Stimulated activated CD8-positive, alpha-beta memory T cell treated with anti-CD3 and anti-CD28 coated beads, Interleukin-4, amount 100 ng/mL, for 4 hours (primary cell): ENCODE data around the gene EHD4.

Experiments
- DNase-seq, 2 donors: peaks; one replicate each; pipeline ENCODE4 v3.0.0-alpha.2; 2020; ENCODE audit warnings: low read depth in 2 of 2, low spot score in 1 of 2

EHD4 gene

DNA sequence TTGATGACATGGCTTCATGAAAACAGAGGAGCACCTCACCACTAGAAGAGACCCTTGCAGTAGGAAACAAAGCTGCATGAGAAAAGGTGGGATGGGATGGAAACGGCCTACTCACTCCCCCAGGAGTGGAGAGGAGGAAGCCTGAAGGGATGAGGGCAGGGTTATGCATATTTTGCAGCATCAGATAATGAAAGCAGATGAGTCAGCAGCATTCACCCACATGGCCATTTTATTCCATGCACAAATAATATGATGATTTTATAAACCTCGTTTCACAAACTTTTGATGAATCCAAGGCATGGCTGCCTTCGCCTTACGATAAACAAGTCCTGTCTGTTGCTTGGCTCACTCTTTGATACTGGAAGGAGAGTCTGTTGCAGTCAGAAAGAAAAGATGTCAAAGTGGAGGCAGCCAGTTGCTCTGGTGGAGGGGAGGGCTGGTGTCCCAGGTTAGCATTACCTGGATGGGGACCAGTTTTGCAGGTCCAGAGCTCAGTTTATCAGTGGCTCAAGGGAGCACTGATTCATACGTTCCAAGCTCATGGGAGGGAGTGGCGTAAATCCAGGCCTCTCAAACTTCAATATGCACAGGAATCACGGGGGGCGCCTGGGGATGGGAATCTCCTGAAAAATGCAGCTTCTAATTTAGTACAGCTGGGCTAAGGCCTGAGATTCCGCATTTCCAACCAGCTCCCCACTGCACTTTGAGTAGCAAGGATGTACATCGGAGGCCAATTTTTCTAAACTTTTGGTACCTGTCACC lies 9.2 kb upstream of the EHD4 start:
- no peak for DNase-seq

DNA sequence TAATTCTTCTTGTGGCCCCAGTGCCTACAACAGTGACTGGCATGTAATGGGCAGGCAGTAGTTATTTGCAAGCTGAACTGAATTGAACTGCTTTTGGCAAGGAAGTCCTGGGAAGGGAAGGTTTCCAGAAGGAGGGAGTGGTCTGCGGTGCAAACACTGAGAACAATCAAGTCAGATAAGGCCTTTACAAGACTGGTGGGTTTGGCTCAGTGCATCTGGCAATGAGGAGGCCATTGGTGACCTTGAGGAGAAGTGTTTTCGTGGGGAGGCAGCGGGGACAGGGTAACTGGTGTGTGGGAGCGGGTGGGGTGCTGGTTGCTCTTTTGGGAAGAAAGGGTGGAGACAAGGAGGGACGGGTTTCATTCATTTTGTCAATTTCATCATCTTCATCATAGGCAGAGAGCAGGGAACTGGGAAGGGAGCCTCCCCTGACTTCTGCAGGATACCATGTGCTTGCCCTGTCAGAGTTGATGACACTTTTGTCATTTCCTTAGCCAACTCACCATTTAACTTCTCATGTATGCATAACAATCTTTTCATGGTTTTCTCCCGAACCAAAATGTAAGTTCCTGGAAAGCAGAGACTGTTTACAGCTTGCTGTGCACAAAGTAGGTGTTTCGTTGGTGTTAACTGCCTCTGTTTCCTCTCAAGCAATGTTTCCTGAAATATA lies 8.4 kb upstream of the EHD4 start:
- DNase-seq: no peak

DNA sequence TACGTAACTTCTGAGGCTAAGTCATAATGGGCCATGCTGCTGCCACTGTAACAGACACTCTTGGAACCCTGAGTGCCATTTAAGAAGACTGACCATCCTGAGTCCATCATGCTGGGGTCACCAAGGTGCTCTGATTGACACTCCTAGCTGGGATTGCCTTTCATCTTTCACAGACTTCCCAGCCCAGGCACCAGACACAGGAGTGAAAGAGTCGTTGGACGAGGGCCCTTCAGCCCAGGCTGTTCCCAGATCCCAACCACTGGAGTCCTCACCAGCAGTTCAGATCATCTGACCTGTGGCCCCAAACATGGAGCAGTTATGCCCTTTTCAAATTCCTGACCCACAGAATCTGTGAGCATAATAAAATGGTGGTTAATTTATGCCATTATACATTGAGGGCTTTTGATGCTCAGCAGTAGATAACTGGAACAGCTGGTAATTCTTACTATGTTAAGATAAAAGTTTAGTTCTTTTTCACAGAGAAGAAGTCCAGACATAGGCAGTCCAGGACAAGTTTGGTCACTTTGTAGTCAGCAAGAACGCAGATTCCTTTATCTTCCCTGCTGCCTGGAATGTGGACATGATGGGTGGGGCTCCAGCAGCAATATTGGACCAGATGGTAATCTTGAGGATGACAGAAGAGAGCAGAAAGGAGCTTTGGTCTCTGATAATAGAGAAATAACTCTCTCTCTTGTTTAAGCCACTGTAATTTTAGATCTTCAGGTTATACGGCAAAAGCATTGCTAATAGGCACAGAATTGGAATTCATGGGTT lies 7.3 kb upstream of the EHD4 start:
- DNase-seq: no peak

DNA sequence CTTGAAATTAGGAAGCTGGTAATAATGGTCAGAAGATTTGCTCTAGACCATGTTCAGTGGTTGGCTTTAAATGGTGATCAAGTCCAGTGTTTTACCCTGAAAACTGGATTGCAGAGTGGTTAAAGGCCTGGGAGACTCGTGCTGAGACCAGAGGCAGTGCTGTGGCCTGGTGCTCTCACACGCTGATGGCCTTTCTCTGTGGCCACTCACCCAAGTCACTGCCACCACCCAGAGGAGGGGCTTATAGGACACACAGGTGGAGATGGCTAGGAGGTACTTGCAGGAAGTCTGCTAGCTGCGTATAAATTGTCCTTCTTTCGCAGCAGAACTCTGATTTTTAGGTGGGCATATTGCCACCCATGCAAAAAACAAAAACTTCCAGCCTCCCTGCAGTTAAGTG lies 6.2 kb upstream of the EHD4 start:
- no peak for DNase-seq

DNA sequence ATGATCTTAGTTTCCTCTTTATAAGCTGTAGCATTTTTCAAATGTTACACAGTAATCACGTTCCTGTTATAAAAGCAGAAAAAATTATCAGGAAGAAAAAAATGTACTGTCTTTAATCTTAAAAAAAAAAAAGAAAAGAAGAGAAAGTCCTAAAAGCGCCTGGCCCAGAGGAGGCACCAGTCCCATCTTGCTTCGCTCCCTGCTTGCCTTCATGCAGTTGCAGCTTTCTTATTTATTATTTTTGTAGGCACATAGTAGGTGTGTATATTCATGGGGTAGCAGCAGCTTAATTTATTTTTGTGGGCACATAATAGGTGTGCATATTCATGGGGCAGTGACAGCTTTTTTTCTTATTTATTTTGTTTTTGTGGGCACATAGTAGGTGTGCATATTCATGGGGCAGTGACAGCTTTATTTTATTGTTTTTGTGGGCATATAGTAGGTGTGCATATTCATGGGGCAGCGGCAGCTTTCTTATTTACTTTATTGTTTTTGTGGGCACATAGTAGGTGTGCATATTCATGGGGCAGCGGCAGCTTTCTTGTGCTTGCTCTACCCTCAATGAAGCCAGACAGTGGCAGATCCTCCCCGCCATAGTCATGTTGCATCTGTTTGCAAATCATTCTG lies 5.5 kb upstream of the EHD4 start:
- DNase-seq: no peak

DNA sequence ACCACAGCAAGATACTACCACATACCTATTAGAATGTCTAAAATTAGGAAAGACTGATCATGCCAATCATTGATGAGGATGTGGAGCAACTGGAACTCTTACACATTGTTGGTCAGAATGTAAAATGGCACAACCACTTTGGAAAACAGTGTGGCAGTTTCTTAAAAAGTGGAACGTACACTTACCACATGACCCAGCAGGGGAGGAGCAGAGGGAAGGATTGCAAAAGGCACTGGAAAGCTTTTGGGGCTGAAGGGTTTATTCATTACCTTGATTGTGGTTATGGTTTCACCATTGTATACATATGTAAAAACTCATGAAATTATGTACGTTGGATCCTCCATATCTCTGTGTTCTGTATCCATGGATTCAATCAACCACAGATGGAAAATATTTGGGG lies 3.3 kb upstream of the EHD4 start:
- no peak for DNase-seq

DNA sequence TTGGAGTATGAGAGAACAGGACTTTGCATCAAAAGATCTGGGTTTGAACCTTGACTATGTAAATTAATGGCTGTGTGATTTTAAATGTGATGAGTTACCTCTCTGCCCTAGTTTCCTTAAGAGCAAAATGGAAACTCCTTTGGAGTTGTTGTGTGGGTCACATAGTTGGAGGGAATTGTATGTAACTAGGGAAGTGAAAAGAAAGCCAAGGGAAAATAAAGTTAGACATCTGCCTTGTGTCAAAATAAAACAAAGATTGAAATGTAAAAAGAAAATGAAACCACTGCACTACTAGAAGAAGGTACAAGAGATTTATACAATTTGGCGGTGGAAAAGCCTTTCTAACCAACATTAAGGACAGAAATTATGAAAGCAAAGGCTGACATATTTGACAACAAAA lies 1.7 kb upstream of the EHD4 start:
- no peak for DNase-seq

DNA sequence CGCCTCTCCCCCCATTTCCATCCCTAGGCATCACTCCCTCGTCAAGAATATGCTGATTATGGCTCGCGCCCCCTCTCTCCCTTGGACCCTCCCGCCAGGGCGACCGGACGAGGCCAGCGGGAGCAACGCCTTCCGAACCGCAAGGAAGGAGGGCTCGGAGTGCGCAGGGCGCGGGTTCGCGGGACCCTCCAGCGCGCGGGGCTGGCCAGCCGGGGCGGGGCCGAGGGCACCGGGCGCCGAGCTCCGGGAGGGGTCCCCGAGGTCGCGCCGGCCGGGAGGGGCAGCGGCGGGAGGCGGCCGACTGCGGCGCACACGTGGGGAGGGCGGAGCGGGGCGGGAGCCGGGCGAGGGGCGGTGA lies 483 bp downstream of the EHD4 start:
- DNase-seq: no peak

DNA sequence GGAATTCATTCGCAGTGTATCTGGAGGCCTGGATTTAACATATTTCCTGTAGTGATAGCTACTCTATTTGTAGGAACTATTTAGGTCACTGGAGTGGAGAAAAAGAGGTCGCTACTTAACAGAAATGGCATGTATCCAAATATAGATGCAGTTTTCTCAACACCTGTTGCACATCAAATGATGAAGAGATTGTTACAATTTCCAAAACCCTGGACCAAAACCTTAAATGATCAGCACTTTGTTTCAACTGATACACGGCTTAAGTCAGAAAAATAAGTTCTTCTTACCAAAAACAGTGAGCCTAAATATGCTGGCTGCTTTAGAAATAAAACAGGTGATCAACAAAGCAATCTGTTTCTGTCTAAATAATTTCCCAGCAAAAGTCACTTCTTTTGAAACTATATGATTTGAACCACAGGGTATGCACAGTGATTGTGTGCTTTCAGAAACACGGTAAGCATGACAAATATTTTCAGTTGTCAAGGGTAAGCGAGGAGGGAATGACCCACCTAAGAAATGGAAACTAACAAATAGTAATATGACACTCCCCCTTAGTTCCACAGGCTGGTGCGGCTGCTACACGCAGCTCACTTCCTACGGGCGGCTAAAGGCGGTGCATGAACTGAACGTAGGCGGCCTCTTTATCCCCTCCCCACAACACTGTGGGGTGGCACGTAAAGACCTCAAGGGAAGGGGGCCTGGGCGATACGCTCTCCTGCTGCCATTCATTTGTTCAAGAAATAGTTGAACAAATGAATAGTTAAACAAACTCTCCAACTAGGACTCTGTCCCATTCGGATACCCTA lies 1.1 kb downstream of the EHD4 start:
- DNase-seq: peak; percentile 39 to 59

DNA sequence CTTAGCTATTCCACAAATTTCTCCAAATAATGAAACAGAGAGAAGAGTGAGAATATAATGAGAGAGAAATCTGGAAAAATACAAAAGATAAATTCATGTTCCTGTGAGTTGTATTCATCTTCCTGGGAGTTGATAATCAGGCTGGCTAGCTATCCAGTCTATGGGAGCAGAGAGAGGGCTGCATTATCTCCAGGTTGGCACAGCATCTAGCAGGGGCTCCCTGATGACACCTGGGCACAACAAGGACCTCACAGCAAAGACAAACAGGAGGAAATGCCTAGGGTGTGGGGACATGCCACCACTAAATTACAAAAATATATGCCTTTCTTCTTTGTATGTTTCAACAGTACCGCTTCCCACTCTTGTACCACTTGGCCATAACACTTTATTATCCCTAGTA lies 1.9 kb downstream of the EHD4 start:
- no peak for DNase-seq

DNA sequence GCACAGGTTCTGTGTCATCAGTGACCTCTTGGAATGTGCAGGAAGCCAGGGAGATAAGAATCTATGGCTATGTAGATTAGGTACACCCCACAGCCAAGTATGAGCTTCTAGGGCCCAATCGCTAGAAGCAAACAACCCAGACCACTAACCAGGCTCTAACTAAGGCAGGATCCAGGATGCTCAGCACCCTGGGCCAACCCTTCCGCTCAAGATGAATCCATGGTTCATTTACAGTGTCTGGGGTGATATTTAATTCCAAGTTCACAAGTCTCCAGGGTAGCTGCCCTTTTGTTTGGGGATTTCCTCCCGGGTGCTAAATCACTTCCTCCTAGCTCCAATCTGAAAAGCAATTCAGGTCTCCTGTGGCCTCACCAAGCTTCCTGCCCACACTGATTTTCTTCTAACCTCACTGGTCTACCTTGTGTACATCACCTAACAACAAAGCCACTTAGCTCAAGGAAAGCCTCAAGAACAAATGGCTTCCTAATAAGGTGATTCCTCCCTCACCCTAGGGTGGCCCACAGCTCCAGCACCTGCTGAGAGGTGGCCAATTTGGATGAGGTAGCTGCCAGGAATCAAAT lies 2.4 kb downstream of the EHD4 start:
- no peak for DNase-seq

DNA sequence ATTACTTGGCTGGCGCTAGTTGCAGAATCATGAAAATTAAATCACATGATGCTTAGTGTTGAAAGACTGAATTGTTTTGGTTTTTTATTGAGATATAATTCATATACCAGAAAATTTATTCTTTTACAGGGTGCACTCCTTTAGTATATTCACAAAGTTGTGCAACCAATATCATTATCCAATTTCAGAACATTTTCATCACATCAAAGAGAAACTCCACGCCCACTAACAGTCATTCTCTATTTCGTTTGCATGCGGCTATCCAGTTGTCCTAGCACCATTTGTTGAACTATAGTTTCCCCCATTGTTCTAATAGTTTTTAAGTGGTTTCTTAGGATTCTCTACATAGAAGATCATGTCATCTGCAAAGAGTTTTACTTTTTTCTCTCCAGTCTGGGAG lies 3.7 kb downstream of the EHD4 start:
- DNase-seq: no peak

DNA sequence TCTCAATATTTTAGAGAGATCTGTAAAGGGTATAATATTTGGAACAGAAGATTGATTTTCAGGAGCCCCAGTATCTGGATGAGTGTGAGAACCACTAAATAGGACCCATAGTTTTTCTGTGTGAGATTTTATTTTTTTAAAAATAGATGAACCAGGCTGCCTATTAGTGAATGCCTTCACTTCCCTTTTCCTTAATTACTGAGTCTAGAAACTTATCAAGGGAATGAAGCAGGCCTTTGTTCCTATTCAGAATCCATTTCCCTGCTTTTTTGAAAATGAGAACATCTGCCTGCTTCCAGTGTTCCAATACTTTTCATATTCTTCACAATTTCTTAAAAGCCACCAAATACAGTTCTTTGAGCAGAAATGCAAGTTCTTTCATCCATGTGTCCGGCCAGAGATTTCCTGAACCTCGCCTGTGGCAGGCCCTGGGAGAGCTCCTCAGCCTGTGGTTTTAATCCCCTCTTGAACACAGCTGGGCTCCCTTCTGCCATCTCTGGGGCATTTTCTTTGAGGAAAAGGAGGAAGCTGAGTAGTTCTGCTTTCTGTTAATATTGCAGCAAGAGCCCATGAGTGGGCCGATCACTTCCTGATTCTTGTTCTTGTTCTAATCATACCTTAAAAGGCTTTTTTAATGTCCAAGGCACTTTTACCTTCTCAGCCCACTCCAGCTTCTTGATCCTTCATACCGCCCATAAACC lies 4.7 kb downstream of the EHD4 start:
- DNase-seq: no peak

DNA sequence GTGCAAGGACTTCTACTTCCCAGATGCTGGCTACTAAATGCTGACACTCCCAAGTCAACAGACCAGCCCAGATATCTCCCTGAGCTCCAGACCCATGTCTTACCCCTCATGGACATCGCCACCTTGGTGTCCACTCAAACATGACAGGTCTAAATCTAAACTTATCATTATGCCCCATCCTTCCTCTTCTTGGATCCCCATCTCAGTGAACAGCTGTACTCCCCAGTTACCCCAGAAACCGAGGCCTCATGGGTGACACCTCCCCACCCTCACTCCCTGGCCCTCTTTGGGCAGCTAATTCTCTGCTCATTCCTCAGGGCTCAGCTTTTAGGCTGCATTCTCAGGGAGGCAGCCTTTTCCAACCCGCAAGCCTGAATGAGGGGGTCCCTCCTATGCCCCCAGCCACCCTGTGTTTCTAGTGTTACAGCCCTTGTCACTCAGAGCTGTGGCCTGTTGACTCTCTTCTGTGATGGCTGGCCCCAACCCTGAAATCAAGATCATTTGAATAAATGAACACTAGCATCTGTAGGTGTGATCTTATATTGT lies 5.4 kb downstream of the EHD4 start:
- DNase-seq: no peak

DNA sequence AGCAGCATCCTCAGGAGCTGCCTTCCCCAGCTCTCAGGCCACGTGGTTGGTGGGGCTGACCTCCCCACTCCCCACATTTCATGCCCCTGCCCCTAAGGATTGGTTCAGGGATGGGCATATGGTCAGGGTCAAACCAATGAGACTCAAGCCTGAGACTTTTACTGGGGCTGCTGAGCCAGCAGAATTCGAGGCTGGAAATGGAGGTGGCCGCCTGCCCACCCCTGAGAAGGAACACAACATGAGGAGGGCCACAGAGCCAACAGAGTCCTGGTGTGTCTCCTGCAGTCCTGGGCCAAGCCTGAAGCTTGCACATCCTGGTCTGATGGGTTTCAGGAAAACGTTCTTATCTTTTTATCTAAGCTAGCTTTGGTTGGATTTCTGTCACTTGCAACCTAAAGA lies 5.9 kb downstream of the EHD4 start:
- DNase-seq: no peak

DNA sequence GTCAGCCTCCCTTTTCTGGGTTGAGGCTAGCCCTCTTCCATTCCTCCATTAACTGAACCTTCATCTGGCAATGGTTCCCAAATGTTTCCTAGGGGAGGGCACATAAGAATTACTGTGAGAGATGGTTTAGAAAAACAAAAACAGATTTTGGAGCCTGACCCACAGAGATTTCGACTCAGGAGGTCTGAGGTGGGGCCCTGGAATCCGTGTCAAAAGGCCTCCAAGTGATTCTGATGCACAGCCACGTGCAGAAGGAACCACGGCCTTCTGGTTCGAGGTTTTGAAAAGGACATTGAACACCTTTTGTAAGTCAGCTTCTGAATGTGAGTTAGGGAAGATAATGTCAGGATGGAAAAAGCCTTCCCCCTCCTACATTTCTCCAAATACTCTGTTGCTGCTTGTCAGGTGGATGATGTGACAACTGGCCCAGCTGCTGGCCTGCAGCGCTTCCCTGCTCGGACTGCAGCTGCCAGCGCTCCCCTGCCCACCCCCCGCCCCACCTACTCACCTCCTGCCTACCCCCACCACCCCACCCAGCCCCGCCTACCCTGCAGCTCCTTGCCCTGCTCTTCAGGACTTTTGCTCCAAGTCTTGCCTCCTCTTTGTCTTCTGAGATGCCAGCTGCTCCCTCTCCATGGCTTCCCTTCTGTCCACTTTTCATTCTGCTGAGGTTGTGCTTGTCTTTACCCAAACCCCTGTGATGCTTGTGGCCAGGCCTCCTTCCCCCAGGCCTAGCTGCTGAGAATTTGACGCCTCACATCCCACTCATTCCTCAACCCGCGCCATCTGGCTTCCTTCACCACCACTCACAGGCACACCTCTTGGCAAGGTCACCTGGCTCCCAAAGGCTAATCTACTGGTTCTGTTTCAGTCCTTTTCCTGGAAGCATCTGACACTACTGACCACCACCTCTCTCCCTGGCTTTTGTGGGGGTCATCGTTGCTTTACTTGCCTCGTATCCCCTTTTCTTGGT lies 6.6 kb downstream of the EHD4 start:
- DNase-seq: no peak

DNA sequence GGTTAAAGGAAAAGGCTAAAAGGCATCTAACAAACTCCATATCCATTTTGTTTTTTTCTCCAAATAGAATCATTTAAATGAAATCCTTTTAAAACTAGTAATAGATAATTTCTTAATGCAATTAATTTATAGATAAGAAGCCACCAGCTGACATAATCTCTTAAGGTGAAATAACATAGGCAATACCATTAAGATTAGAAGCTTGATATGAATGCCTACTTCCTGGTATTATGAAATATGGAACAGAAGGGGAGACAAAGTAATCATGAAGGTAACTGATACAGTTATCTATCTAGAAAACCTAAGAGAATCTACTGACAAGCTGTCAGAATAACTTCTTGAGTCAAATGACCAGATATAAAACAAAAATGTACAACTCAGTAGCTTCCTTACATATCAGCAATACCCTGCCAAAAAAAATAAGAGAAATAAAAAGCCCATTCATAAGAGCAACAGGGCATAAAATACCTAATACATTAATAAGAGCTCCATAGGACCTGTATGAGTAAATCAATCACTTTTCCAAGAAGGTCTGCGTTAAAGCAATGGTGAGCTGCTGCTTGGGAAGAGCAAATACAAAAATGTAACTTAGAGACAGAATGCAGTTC lies 10.7 kb downstream of the EHD4 start:
- no peak for DNase-seq

DNA sequence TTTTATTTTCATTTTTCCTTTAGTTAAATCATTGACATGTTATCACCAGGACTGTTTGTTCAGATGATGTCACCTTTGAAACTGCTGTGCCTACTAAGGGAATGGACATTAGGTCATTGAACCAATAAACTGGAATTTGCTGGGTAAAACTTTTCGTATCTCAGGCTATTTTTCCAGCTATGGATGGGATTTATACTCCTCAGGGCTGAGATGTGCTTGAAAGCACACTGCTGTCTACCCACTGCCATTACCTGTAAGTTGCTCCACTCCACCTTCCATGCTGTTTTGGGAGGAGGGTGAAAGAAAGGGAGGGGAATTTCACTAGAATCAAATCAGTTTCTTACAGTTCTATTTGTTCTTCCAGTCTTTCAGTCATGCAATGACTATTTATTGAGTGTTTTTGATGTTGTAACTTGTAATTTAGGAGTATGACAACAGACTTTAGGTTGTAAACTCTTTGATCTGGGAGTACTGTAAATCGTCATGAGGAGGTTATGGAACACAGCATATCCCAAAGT lies 11.3 kb downstream of the EHD4 start:
- DNase-seq: no peak
